Measurements from ENCODE around the gene BABAM2. TPM values are rescaled to one million over a fixed set of nuclear protein-coding genes. Genes with fewer than 3 reads are reported as not detected.
A peak's percentile ranks its signal among the peaks of the same experiment; 100 is the strongest.

BABAM2 gene
- total and polyA plus RNA-seq, 10 of the 15 experiments (the other 5 are each of a cell fraction or from before 2014, with no cell fraction given): 30.7 to 59.9 (median 44.5) TPM

GRCh38 chr2:27890924-27891672 lies 569 bp downstream of the BABAM2 start:
- CTCF ChIA-PET: no interaction called here
- Histone ChIP-seq H3K27ac (ENCODE audit: control insufficient read depth, insufficient read depth) (peak overlapping the region; percentile 89), H3K79me2 (ENCODE audit: control insufficient read depth, insufficient read depth, low read length) (peaks cover 11% of the 10 kb centered on the region), H2AFZ (ENCODE audit: control insufficient read depth, low read depth, low read length) (peak overlapping the region; percentile 77), H3K4me1 (ENCODE audit: control insufficient read depth, insufficient read depth, low read length) (no peaks in the 10 kb centered on the region), H3K36me3 (ENCODE audit: control insufficient read depth in 2 of 2, insufficient read depth in 2 of 2, low read length in 1 of 2) (no peaks in the 10 kb centered on the region), H3K9me3 (replicated peaks; ENCODE audit: control insufficient read depth, insufficient read depth, low read length) (no peaks in the 10 kb centered on the region), H3K4me2 (ENCODE audit: control insufficient read depth, insufficient read depth) (peak overlapping the region; percentile 68), H3K4me3 (peak overlapping the region; percentile 89), H3K27me3 (replicated peaks in 1 of 2; ENCODE audit: control insufficient read depth in 2 of 2, insufficient read depth in 2 of 2, low read length in 1 of 2) (no peaks in the 10 kb centered on the region), H3K9ac (ENCODE audit: control insufficient read depth, insufficient read depth, low read length) (peak overlapping the region; percentile 79), H4K20me1 (ENCODE audit: control insufficient read depth, insufficient read depth) (no peaks in the 10 kb centered on the region)
- 6% methylated on average over 24 of the region's 24 CpGs for WGBS (ENCODE audit: insufficient coverage, insufficient replicate concordance, low lambda C conversion rate, missing lambda C conversion rate)
- TSS peak; percentile 68 for BruUV-seq (replicated peaks)
- SMC1A ChIA-PET (ENCODE audit: uncharacterized antibody, unreplicated experiment): no interaction called here
- POLR2A ChIA-PET: no interaction called here
- peak; percentile 42 for ATAC-seq
- peak; percentile 27 for FAIRE-seq
- in situ Hi-C loops (cut with MboI): no loop called here
- RAD21 ChIA-PET (ENCODE audit: unreplicated experiment): no interaction called here
- intact Hi-C loops (cut with micrococcal nuclease; ENCODE audit: unreplicated experiment): loop anchor here (2.0 to 5.0 kb wide), 2 partner anchors 120 to 501 kb away; partner anchors contain the start of genes FOSL2 and MRPL33
- DNase-seq (ENCODE audit: low read depth, low spot score): peak; percentile 45
- TF ChIP-seq STAT1 (conservative IDR thresholded peaks at IDR 0.05): no peak
- no peak for TF ChIP-seq BRCA1 (IDR thresholded peaks at IDR 0.05; ENCODE audit: low read depth, low read length)
- TF ChIP-seq NRF1 (conservative IDR thresholded peaks at IDR 0.05; ENCODE audit: low read depth, low read length): no peak
- TF ChIP-seq ATF7 (IDR thresholded peaks at IDR 0.05; ENCODE audit: low read depth): peak; percentile 98
- no peak for TF ChIP-seq NR2F1 (conservative IDR thresholded peaks at IDR 0.05)
- TF ChIP-seq NFYA (IDR thresholded peaks at IDR 0.05; ENCODE audit: borderline replicate concordance, low read depth, low read length): no peak
- TF ChIP-seq NKRF (conservative IDR thresholded peaks at IDR 0.05): peak; percentile 23; the same call in 1 of the 2 replicates
- TF ChIP-seq, protein P1, sequence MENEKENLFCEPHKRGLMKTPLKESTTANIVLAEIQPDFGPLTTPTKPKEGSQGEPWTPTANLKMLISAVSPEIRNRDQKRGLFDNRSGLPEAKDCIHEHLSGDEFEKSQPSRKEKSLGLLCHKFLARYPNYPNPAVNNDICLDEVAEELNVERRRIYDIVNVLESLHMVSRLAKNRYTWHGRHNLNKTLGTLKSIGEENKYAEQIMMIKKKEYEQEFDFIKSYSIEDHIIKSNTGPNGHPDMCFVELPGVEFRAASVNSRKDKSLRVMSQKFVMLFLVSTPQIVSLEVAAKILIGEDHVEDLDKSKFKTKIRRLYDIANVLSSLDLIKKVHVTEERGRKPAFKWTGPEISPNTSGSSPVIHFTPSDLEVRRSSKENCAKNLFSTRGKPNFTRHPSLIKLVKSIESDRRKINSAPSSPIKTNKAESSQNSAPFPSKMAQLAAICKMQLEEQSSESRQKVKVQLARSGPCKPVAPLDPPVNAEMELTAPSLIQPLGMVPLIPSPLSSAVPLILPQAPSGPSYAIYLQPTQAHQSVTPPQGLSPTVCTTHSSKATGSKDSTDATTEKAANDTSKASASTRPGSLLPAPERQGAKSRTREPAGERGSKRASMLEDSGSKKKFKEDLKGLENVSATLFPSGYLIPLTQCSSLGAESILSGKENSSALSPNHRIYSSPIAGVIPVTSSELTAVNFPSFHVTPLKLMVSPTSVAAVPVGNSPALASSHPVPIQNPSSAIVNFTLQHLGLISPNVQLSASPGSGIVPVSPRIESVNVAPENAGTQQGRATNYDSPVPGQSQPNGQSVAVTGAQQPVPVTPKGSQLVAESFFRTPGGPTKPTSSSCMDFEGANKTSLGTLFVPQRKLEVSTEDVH (IDR thresholded peaks at IDR 0.05; ENCODE audit: low read depth, partially characterized antibody): peak; percentile 86
- no peak for TF ChIP-seq SREBF2 (IDR thresholded peaks at IDR 0.05; ENCODE audit: low read length)
- TF ChIP-seq CHD2 (IDR thresholded peaks at IDR 0.05; ENCODE audit: borderline replicate concordance, low read depth, low read length): no peak
- TF ChIP-seq TARDBP (IDR thresholded peaks at IDR 0.05; ENCODE audit: borderline replicate concordance): no peak
- no peak for TF ChIP-seq ZNF622 (IDR thresholded peaks at IDR 0.05)
- 0 out of 2 replicates have a peak, but pooled peaks have one; percentile 6 for TF ChIP-seq ZNF384 (IDR thresholded peaks at IDR 0.05; ENCODE audit: borderline replicate concordance, low read depth, low read length)
- no peak for TF ChIP-seq HDGF (IDR thresholded peaks at IDR 0.05)
- TF ChIP-seq DPF2 (IDR thresholded peaks at IDR 0.05): no peak
- no peak for TF ChIP-seq TBL1XR1 (IDR thresholded peaks at IDR 0.05; ENCODE audit: low read depth, low read length)
- TF ChIP-seq WRNIP1 (IDR thresholded peaks at IDR 0.05; ENCODE audit: borderline replicate concordance, low read depth, low read length): no peak
- no peak for TF ChIP-seq CBFB (IDR thresholded peaks at IDR 0.05; ENCODE audit: low read depth)
- 0 out of 2 replicates have a peak, but pooled peaks have one; percentile 55 for TF ChIP-seq ESRRA (IDR thresholded peaks at IDR 0.05; ENCODE audit: low read length)
- TF ChIP-seq MLLT1 (IDR thresholded peaks at IDR 0.05): peak; percentile 58; the same call in 1 of the 2 replicates
